ENCODE measurements around the gene PPP1R18.

- TF ChIP-seq, protein P1, sequence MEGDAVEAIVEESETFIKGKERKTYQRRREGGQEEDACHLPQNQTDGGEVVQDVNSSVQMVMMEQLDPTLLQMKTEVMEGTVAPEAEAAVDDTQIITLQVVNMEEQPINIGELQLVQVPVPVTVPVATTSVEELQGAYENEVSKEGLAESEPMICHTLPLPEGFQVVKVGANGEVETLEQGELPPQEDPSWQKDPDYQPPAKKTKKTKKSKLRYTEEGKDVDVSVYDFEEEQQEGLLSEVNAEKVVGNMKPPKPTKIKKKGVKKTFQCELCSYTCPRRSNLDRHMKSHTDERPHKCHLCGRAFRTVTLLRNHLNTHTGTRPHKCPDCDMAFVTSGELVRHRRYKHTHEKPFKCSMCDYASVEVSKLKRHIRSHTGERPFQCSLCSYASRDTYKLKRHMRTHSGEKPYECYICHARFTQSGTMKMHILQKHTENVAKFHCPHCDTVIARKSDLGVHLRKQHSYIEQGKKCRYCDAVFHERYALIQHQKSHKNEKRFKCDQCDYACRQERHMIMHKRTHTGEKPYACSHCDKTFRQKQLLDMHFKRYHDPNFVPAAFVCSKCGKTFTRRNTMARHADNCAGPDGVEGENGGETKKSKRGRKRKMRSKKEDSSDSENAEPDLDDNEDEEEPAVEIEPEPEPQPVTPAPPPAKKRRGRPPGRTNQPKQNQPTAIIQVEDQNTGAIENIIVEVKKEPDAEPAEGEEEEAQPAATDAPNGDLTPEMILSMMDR (IDR thresholded peaks at IDR 0.05; ENCODE audit: low read depth, low read length) = no peak
- TF ChIP-seq EZH2phosphoT487 (IDR thresholded peaks at IDR 0.05; ENCODE audit: low read depth) = no peak
Observed at GRCh38 chr6:30686009-30686907, at the start of gene PPP1R18.
